ENCODE data around the gene CASK.

Gene CASK

DNA sequence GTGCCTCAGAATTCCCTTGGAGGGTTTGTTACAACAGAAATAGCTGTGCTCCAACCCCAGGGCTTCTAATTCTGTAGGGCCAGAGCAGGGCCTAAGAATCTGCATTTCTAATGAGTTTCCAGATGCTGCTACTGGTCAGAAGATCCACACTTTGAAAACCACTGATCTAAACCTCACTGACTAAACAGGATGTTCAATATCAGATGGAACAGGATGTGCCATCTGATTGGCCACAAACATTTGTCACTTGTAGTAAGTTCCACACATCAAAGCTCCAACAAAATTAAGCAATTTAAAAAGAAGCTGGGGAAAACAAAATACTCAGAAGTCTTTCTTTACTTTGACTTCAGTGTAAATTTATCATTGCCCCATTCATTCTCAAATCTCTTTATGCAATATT lies 14.3 kb downstream of the CASK start:
- DNase-seq (ENCODE audit: low read depth in 2 of 2) = no peak

DNA sequence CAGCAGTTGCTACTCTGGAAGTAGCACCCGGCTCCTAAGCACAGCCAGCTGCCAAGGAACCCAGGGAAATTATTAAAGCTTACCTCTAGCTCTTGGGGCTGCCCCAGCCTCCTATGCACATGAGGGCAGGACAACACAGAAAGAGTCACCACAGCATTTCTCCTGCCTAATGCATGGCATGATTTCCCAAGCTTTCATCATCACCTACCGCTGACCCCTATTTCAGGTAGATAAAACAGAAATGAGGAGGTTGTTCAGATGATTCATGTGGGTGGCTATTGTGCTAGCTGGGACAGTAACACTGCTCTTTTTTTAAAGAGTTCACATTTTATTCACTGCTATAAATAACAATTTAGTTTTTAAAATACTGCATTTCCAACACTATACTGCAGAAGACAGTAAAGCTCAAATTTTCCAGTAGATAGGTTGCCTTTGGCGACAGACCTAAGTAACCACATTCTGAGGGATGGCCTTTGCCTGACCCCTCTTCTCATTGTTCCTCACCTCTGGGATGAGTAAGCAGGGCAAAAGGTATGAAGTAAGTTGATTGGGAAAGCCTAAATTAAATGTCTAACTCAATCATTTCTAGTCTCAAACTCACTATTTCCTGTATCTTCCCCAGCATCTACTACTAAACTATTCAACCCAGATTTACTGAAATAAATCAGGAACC lies 16.7 kb downstream of the CASK start:
- no peak for DNase-seq (ENCODE audit: low read depth in 2 of 2)

- DNase-seq (ENCODE audit: low read depth in 2 of 2) = no peak
These were observed 19.8 kb downstream of the CASK start for GRCh38 chrX:41903544-41903943.

GRCh38 chrX:41900321-41900720 lies 23.0 kb downstream of the CASK start:
- no peak for DNase-seq (ENCODE audit: low read depth in 2 of 2)

DNA sequence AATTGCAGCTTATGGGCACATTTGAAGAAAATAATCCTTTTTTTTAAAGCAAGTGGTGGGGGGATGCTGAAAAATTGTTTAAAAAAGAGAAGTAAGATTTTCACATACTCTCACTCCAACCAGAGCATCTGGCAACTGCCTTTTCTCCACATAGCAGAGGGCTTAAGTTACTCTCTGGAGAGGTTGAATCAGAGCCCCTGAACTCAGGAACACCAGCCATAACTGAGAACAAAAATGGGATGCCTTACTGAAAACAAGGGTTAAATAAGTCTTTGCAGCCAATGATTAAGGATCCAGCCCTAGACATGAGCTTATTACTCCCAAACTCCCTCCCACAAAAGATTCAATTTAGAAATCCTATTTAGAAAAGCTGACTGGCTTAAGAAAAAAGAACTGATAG lies 27.5 kb downstream of the CASK start:
- DNase-seq (ENCODE audit: low read depth in 2 of 2) = no peak

- DNase-seq (ENCODE audit: low read depth in 2 of 2) = no peak
These were observed 33.3 kb downstream of the CASK start for GRCh38 chrX:41890026-41890423.

GRCh38 chrX:41889317-41890025 lies 33.9 kb downstream of the CASK start:
- no peak for DNase-seq (ENCODE audit: low read depth in 2 of 2)

GRCh38 chrX:41887691-41888090 lies 35.7 kb downstream of the CASK start:
- no peak for DNase-seq (ENCODE audit: low read depth in 2 of 2)

GRCh38 chrX:41885724-41886123 lies 37.6 kb downstream of the CASK start:
- no peak for DNase-seq (ENCODE audit: low read depth in 2 of 2)

DNA sequence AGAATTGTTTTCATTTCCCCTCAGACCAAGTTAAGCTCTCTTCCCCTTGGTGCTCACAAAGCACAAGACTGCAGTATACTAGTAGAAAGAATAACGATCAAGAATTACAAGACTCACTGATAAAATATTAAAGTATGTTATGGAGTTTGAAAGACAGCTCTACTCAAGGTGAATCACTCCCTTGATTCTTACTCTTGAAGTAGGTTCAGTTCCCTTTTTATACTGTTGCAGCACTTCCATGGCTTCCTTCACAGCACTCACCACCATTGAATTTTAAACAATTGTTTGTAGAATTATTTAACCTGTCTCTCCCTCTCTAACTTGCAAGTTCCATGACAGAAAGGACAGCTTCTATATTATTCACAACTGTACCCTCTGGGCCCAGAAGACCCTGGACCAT lies 42.2 kb downstream of the CASK start:
- no peak for DNase-seq (ENCODE audit: low read depth in 2 of 2)

GRCh38 chrX:41877167-41877566 lies 46.2 kb downstream of the CASK start:
- DNase-seq (ENCODE audit: low read depth in 2 of 2) = no peak

- no peak for DNase-seq (ENCODE audit: low read depth in 2 of 2)
These were observed 48.2 kb downstream of the CASK start for GRCh38 chrX:41875142-41875541.

GRCh38 chrX:41870719-41871151 lies 52.6 kb downstream of the CASK start:
- no peak for DNase-seq (ENCODE audit: low read depth in 2 of 2)

DNA sequence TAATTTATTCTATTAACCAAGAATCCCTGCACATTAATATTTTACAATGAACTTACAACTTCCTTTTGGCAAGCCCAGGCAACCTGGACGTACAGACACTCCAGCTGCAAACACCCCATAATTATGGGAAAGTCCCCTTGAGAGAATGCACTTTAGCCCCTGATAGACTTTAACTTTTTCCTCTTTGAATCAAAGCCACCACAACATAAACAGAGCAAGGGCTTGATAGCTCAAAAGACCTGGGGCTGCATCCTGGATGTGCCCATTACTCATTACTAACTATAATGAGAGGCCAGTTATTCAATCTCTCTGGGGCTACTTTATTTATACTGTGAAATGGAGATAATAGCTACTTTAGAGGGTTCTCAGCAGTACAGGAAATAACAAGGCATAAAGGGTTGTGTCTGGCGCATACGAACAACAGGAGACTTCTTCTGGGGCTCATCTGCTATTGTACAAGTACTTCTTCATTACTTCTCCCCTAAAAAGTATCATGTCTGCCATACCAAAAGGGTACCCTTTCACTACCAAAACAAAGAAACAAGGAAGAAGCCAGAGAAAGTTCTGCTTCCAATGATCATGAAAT lies 54.9 kb downstream of the CASK start:
- no peak for DNase-seq (ENCODE audit: low read depth in 2 of 2)

DNA sequence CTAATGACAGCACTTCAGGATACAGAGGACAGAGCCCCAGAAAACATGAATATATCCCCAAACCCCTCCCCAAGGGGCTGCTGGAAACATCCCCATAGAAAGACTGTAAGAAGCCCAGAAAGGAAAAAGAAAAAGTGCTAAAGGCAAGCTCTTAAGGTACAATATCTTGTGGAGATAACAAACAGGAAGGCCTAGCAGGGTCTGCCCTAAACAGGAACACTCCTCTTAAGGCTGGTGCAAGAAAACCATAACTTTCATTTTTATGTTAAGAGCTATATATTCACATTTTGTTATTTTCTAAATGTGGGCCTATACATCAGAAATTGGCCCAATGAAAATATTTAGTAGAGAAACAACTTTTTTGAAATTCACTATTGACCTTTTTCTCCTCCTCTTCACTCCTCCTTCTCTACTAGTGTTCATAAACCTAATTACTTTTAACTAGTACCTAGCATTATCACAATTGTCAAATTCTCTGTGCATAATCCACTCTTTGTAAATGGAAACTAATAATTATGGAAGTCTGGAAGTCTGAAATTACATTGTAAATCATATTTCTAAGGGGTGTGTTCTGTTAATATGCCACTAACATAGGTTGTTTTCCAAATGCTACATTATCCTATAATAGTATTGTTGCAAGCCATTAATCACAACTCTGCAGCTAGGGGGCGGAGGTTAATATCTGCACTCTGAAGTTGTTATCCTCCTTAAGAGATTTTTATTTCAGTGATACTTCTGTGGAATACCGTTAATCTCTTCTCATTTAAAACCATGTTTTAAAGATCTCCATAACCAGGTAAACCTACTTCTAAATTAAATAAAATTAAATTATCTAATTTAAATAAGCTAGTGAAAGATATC lies 59.8 kb downstream of the CASK start:
- no peak for DNase-seq (ENCODE audit: low read depth in 2 of 2)

DNA sequence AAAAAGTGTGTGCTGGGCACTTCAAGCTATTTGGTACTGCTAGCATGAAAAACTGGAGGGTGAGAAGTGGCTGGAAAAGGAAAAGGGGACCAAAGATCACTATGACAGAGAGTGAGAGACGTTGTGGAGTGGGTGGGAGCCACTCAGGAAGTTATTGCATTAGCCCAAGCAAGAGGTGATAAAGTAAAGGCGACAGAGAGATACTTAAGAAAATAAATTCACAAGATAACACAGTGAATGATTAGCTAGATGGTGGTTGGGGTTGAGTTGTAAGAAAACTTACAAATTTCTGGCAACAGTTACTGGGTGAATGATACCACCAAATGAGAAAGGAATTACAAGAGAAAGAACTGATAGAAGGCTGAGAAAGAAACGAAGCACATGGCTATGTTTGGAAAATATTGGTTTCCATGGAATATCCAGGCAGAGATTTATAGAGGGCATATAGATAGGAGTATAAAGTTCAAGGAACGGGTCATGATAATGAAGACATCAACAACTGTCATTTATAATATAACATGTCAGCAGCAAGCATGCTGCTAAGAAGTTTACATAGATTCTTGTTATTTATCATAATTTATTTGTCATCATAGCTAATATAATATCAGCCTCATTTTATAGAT lies 60.7 kb downstream of the CASK start:
- no peak for DNase-seq (ENCODE audit: low read depth in 2 of 2)

GRCh38 chrX:41858161-41858775 lies 65.1 kb downstream of the CASK start:
- no peak for DNase-seq (ENCODE audit: low read depth in 2 of 2)

GRCh38 chrX:41857670-41858069 lies 65.7 kb downstream of the CASK start:
- no peak for DNase-seq (ENCODE audit: low read depth in 2 of 2)

GRCh38 chrX:41846714-41847113 lies 76.6 kb downstream of the CASK start:
- DNase-seq (ENCODE audit: low read depth in 2 of 2) = no peak

DNA sequence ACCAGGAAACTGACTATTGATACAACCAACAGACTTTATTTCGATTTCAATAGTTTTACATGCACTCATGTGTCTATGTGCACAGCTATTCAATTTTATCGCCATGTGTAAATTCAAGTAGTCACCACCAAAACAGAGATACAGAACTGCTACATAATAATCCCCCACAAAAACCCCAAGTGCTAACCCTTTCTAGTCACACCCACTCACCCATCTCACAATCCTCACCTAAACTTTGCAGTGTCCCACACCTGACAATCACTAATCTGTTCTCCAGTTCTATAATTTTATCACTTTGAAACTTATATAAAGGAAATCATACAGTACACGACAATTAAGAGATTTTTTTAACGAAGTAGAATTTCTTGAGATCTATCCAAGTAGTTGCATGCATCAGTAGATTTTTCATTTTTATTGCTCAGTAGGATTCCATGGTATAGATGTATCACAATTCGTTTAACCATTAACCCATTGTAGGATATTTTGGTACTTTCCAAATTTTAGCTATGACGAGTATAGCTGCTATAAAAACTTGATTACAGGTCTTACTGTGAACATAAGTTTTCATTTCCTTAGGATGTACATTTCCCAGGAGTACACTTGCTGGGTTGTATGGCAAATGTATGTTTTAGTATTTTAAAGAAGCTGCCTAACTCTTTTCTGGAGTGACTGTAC lies 85.9 kb downstream of the CASK start:
- no peak for DNase-seq (ENCODE audit: low read depth in 2 of 2)

- no peak for DNase-seq (ENCODE audit: low read depth in 2 of 2)
These were observed 94.5 kb downstream of the CASK start for GRCh38 chrX:41828826-41829225.

Data from stimulated activated CD4-positive, alpha-beta T cell treated with anti-CD3 and anti-CD28 coated beads, Interleukin-12 subunit alpha, Interleukin-12 subunit beta, amount 100 ng/mL, for 24 hours (primary cell).